GM18907 (cell line): Measurements from ENCODE around the gene DCN.

Source experiments
- ATAC-seq: cut with Tn5 transposase; IDR thresholded peaks from one replicate; pipeline ENCODE4 v1.9.1; 2021; ENCODE audit warnings: mild to moderate bottlenecking, moderate library complexity; ENCODE audit not compliant: unreplicated experiment

The DCN gene

GRCh38 chr12:91140026-91140931, 42.3 kb downstream of the DCN start:
- no peak for ATAC-seq

GRCh38 chr12:91139286-91139685, 43.3 kb downstream of the DCN start:
- no peak for ATAC-seq

GRCh38 chr12:91138337-91138920, 44.2 kb downstream of the DCN start:
- no peak for ATAC-seq

- no peak for ATAC-seq
Observed at GRCh38 chr12:91133871-91134270, 48.7 kb downstream of the DCN start.

GRCh38 chr12:91129662-91130362, 52.8 kb downstream of the DCN start:
- no peak for ATAC-seq

GRCh38 chr12:91127751-91128150, 54.9 kb downstream of the DCN start:
- ATAC-seq: no peak

- no peak for ATAC-seq
Observed at GRCh38 chr12:91127306-91127705, 55.3 kb downstream of the DCN start.

- ATAC-seq: no peak
Observed at GRCh38 chr12:91126516-91126915, 56.1 kb downstream of the DCN start.

GRCh38 chr12:91123236-91123916, 59.2 kb downstream of the DCN start:
- ATAC-seq: no peak

- ATAC-seq: no peak
Observed at GRCh38 chr12:91120781-91121180, 61.8 kb downstream of the DCN start.

GRCh38 chr12:91119089-91119488, 63.5 kb downstream of the DCN start:
- no peak for ATAC-seq

GRCh38 chr12:91113621-91114020, 69.0 kb downstream of the DCN start:
- ATAC-seq: no peak

- ATAC-seq: no peak
Observed at GRCh38 chr12:91111366-91112325, 71.0 kb downstream of the DCN start, which contains the start of gene LUM. LUM (minus strand) TSS chr12:91111494; CDS start chr12:91108979, 2,515 bp downstream.

GRCh38 chr12:91110311-91110924, 72.2 kb downstream of the DCN start:
- no peak for ATAC-seq

- ATAC-seq: no peak
Observed at GRCh38 chr12:91109581-91110310, 72.9 kb downstream of the DCN start.

GRCh38 chr12:91109148-91109564, 73.5 kb downstream of the DCN start:
- peak; percentile 82 for ATAC-seq

- ATAC-seq: no peak
Observed at GRCh38 chr12:91108196-91108755, 74.3 kb downstream of the DCN start.

GRCh38 chr12:91106283-91106682, 76.3 kb downstream of the DCN start:
- ATAC-seq: no peak
